Omental fat pad (tissue), 4 donors: ENCODE measurements around the gene DNAJC16. TPM values are rescaled to one million over a fixed set of nuclear protein-coding genes. Genes with fewer than 3 reads are reported as not detected.
A peak's percentile ranks its signal among the peaks of the same experiment; 100 is the strongest.
"Not testable (repeated sequence)": the region's sequence is repeated elsewhere in the genome, so short reads cannot be mapped to it uniquely, and the experiment has no call there.

Experiments used
- ATAC-seq: fragments of 150-250 bp; one replicate; pipeline ENCODE4 v1.9.1; 2016; ENCODE audit warnings: mild to moderate bottlenecking, moderate library complexity; ENCODE audit not compliant: low FRiP score
- DNase-seq: peaks from one replicate; pipeline ENCODE4 v3.0.0-alpha.2; 2019; ENCODE audit warnings: low spot score
- total RNA-seq, 4 donors: library from RNA; depleted of rRNA; stranded (reverse); fragments of >200 nt; gene quantifications; one replicate each; pipeline ENCODE4 v1.1.0, GENCODE V29; 2016
- TF ChIP-seq, protein P1 (sequence below), 3 donors: fragments of 450-650 bp; IDR thresholded peaks; one replicate each; pipeline ENCODE4 v1.5.1; 2016 to 2017; ENCODE audit warnings: antibody characterized with exemption in 3 of 3, mild to moderate bottlenecking in 3 of 3, moderate library complexity in 2 of 3

DNAJC16 gene
- total RNA-seq = 10 to 100 TPM; 13.2 to 19.7 (median 15.1) TPM

DNA sequence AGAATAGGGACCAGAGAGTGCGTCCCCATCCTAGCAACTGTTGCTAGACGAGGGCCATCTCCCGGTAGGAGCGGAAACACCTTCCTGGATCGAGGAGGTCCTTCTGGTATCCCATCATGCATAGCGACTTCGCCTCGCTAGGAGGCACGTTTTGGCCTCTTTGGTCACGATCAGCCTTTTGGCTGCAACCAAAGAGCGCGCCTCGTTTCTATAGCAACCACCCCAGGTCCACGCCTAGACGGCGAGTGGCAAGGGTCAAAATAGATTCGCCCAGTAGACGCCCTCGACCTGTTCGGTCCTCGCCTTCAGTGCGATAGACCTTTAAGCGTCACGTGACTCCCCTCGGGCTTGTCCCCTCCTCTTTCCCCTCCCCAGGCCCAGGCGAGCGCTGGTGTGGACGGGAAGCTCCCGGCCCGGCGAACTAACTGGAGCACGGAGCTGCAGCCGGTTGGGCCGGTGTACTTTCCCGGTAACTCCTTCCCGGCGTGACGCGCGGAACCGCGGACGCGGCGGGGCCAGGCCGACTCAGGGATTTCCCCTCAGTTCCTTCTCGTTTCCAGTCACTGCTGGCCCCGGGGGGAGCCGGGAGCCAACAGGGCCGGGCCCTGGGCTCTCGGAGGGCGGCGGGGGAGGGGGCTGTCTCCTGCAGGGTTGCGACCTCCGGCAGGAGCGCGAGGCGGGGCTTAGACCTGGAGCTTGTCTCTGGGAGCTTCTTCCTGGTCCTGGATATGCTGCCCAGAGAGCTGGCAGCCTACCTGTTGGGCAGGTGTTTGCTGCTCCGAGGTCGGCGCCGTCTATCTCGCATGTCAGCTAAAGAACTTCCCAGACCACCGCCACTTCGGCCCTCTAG is at the start of gene DNAJC16:
Gene DNAJC16 (plus strand): TSS at position 359 of the 850 bp plus-strand sequence. CDS start 2,258 bp downstream, outside the sequence.
- ATAC-seq (peak; percentile 74), DNase-seq (peak; percentile 94)
- TF ChIP-seq, protein P1, sequence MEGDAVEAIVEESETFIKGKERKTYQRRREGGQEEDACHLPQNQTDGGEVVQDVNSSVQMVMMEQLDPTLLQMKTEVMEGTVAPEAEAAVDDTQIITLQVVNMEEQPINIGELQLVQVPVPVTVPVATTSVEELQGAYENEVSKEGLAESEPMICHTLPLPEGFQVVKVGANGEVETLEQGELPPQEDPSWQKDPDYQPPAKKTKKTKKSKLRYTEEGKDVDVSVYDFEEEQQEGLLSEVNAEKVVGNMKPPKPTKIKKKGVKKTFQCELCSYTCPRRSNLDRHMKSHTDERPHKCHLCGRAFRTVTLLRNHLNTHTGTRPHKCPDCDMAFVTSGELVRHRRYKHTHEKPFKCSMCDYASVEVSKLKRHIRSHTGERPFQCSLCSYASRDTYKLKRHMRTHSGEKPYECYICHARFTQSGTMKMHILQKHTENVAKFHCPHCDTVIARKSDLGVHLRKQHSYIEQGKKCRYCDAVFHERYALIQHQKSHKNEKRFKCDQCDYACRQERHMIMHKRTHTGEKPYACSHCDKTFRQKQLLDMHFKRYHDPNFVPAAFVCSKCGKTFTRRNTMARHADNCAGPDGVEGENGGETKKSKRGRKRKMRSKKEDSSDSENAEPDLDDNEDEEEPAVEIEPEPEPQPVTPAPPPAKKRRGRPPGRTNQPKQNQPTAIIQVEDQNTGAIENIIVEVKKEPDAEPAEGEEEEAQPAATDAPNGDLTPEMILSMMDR (IDR thresholded peaks at IDR 0.05) = no peak

- DNase-seq = no peak
- TF ChIP-seq, protein P1 (IDR thresholded peaks at IDR 0.05) = no peak
- ATAC-seq = no peak
These were observed 49.7 kb upstream of the DNAJC16 start for GRCh38 chr1:15476927-15477326.

- DNase-seq (no peak), ATAC-seq (no peak)
- TF ChIP-seq, protein P1 (IDR thresholded peaks at IDR 0.05) = no peak
These were observed 48.9 kb upstream of the DNAJC16 start for GRCh38 chr1:15477646-15478212.

GRCh38 chr1:15479654-15480347 is 46.8 kb upstream of the DNAJC16 start:
- DNase-seq (no peak), ATAC-seq (no peak)
- TF ChIP-seq, protein P1 (IDR thresholded peaks at IDR 0.05) = no peak

DNA sequence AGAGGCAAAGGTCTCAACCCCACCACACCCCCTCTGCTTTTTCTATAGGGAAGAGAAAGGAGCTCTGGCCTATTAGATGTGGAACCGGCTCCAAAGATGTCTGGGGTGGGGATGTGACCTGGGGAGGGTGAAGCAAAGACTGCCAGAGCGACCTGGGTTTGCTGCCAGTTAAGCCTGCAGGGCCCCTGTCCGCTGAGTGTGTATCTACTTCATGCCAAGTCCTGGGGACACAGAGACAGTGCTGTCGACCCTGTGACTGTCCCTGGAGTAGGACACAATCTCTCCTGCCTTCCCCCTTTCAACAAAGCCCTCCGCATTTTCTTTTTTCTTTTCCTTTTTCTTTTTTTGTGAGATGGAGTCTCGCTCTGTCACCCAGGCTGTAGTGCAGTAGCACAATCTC is 44.2 kb upstream of the DNAJC16 start:
- not testable (repeated sequence) for ATAC-seq, DNase-seq

- ATAC-seq, DNase-seq: not testable (repeated sequence)
These were observed 43.6 kb upstream of the DNAJC16 start for GRCh38 chr1:15482983-15483543.

- ATAC-seq = no peak
- TF ChIP-seq, protein P1 (IDR thresholded peaks at IDR 0.05) = no peak
These were observed 42.7 kb upstream of the DNAJC16 start for GRCh38 chr1:15483971-15484370.

DNA sequence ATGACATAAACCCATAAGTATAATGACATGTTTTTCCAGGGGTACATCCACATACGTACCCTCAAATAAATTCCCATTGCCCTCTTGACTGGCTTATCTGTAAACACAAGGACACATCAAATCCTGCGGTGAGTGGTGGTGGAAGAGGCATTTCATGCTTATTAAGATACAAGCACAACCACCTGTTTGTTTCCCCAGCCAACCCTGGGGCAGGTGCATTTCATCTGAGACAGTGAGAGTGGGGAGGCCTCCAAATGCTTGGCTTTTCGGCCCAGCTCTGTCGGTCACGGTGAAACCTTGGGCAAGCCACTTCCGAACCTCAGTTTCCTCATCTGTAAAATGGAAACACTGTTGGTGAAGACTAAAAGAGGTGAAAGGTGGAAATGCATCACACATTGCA is 42.2 kb upstream of the DNAJC16 start:
- not testable (repeated sequence) for DNase-seq, ATAC-seq

More at GRCh38 chr1:15483971-15484370, 42.7 kb upstream of the DNAJC16 start:
- DNase-seq = no peak
